ENCODE measurements around the gene STMN1.

DNA sequence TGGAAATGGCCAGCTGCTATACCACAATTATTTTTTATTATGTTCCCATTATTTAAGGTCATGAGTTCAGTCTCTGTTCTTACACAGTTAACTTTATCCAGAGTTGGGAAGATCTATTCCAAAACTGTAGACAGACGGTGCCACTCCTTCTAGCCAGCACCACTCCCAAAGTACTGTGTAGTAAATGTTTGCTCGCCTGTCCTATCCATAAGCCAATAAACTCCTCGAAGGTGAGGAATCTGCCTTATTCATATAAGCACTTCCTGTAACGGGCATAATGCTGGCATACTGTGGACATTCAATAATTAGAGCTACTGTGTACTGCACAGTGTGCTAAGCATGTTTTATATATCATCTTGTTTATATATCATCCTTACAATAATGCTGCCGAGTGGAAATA is 26.1 kb upstream of the STMN1 start:
- TF ChIP-seq POLR2AphosphoS5 (IDR thresholded peaks at IDR 0.05) (no peak), EZH2 (IDR thresholded peaks at IDR 0.05; ENCODE audit: borderline replicate concordance, insufficient read depth, low read length, poor library complexity, severe bottlenecking) (no peak), RAD21 (conservative IDR thresholded peaks at IDR 0.05) (no peak), SMC3 (conservative IDR thresholded peaks at IDR 0.05; ENCODE audit: poor library complexity) (no peak)
